Measurements from ENCODE around the gene TYW5.

DNA sequence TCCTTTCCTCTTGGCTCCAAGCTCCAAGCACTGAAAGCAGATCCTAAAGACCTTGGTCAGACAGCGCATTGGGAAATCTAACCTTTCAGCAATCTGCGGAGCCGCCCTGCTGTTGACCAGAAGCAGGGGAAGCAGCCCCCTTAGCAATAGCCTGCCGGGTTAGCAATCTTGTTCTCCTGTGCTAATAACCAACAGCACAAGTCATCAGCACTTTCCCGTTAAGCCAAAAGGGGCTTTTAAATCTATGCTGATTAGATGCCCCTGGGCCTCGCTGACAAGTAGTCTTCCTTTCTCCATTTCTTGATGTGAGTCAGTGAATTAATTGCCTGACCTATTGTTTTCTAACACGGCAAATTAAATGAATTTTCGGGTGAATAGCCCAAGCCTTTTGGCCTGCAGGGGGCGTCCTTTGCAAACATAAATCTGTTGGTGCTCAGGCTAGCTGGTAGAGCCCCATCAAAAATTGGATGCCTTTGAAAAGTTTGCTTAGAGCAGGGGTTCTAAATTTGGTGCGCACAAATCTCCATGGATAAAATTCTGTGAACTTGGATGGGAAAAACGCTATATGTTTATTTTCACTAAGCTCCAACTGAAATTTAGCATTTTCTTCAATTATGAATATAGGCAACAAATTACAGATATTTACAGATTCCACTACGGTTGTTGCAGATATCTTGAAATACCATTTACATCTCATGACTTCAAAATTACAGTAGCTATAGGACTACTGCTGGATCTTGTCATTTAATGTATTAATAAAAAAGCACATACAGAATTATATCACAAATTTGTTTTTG is 24.7 kb upstream of the TYW5 start:
- TF ChIP-seq, protein P1, sequence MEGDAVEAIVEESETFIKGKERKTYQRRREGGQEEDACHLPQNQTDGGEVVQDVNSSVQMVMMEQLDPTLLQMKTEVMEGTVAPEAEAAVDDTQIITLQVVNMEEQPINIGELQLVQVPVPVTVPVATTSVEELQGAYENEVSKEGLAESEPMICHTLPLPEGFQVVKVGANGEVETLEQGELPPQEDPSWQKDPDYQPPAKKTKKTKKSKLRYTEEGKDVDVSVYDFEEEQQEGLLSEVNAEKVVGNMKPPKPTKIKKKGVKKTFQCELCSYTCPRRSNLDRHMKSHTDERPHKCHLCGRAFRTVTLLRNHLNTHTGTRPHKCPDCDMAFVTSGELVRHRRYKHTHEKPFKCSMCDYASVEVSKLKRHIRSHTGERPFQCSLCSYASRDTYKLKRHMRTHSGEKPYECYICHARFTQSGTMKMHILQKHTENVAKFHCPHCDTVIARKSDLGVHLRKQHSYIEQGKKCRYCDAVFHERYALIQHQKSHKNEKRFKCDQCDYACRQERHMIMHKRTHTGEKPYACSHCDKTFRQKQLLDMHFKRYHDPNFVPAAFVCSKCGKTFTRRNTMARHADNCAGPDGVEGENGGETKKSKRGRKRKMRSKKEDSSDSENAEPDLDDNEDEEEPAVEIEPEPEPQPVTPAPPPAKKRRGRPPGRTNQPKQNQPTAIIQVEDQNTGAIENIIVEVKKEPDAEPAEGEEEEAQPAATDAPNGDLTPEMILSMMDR (IDR thresholded peaks at IDR 0.05; ENCODE audit: insufficient read depth, low read length), result peak; percentile 47
- TF ChIP-seq POLR2AphosphoS5 (IDR thresholded peaks at IDR 0.05; ENCODE audit: low read depth), result no peak
